Measurements from ENCODE around the gene FLRT3. TPM values are rescaled to one million over a fixed set of nuclear protein-coding genes. Genes with fewer than 3 reads are reported as not detected.

Gene FLRT3
- total and polyA plus RNA-seq, 12 donors = 0.04 to 0.64 (median 0.21) TPM

DNA sequence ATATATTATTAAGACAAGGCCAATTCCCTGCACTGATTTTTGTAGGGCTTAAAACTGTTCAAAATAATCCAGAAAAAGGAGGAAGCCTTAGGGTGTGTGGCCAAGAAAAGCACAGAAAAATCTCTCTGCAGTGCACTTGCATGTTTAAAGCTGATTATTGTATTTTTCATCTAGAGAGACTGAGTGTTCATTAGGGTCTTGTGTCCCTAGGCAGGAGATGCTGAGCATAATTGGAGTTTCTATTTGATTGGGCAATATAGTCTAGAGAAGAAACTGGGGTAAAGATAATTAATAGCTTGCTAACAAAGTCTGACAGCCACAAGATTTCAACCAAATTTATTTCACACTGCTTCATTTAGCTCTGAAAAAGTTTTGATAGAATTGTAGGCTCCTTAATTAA is 2.4 kb downstream of the FLRT3 start:
- H3K27me3 ChIP-seq = no peaks in the 10 kb centered on the region
- intact Hi-C loops (cut with DNase I) = no loop called here
- H3K4me1 ChIP-seq = peaks cover 0 to 6% (median 0%) of the 10 kb centered on the region in 9 donors
- TF ChIP-seq, protein P1, sequence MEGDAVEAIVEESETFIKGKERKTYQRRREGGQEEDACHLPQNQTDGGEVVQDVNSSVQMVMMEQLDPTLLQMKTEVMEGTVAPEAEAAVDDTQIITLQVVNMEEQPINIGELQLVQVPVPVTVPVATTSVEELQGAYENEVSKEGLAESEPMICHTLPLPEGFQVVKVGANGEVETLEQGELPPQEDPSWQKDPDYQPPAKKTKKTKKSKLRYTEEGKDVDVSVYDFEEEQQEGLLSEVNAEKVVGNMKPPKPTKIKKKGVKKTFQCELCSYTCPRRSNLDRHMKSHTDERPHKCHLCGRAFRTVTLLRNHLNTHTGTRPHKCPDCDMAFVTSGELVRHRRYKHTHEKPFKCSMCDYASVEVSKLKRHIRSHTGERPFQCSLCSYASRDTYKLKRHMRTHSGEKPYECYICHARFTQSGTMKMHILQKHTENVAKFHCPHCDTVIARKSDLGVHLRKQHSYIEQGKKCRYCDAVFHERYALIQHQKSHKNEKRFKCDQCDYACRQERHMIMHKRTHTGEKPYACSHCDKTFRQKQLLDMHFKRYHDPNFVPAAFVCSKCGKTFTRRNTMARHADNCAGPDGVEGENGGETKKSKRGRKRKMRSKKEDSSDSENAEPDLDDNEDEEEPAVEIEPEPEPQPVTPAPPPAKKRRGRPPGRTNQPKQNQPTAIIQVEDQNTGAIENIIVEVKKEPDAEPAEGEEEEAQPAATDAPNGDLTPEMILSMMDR (IDR thresholded peaks at IDR 0.05) = no peak
- no peak overlapping the region for H3K27ac ChIP-seq
- no peaks in the 10 kb centered on the region for H3K36me3 ChIP-seq
- H3K4me3 ChIP-seq = no peak overlapping the region
- ATAC-seq (no peak), DNase-seq (no peak)
- H3K9me3 ChIP-seq = no peaks in the 10 kb centered on the region

DNA sequence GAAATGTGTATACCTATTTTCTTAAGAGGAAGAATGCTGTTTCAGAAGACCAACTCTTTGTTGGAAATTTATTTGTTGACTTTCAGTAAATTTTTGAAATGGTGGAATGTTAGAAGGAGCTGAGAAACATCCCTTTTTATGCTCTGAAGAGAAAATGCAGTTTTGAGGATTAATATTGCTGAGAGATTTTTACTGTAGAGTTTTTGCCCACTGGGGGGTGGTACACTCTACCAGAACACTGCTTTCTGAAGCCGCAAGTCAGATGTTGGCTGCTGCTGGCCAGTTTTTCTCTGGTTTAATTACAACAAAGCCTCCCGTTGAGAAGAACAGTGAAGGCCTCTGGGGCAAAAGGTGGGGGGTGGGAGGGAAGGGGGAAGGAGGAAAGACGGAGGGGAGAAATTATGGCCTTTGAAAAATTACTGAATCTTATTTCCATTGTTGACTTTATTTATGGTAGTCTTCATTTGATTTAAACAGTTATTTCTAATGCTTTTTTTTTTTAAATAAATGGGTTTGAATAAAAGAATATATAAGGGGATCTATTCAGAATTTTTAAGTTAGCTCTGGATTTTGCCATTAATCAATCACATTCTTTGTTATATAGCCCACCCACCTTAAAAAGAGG is 3.0 kb downstream of the FLRT3 start:
- 16 to 20% methylated on average over 3 of the region's 3 CpGs for WGBS, 2 donors
- no peaks in the 10 kb centered on the region for H3K36me3 ChIP-seq
- no peak overlapping the region for H3K27ac ChIP-seq
- H3K9me3 ChIP-seq = no peaks in the 10 kb centered on the region
- TF ChIP-seq, protein P1 (IDR thresholded peaks at IDR 0.05) = peak in 3 of 9 donors; percentile 11 to 28 (median 20)
- H3K4me3 ChIP-seq = no peak overlapping the region
- H3K27me3 ChIP-seq = no peaks in the 10 kb centered on the region
- intact Hi-C loops (cut with DNase I) = no loop called here
- ATAC-seq (no peak), DNase-seq (no peak)
- peaks cover 0 to 6% (median 0%) of the 10 kb centered on the region in 9 donors for H3K4me1 ChIP-seq

DNA sequence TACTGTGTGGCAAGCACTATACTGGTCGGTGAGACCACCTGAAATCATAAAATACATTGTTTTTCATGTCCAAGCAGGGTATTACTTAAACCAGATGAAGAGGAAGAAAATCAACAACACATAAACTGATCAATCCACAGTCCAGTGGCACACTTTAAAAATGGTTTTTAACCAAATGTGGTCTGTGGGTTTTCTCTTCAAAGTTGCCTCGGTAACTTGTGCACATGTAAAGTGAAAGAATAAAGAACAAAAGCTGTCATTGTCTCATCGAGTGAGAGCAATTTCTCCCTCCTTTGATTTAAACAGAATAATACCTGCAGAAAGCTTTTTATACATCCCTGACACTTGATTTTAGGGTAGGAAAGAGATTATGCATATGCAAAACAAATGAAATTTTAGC is 3.7 kb downstream of the FLRT3 start:
- Histone ChIP-seq H3K36me3 (no peaks in the 10 kb centered on the region), H3K4me1 (peaks cover 0 to 6% (median 0%) of the 10 kb centered on the region in 9 donors), H3K9me3 (no peaks in the 10 kb centered on the region), H3K27ac (no peak overlapping the region), H3K4me3 (no peak overlapping the region), H3K27me3 (no peaks in the 10 kb centered on the region)
- 49 to 53% methylated on average over 3 of the region's 3 CpGs for WGBS, 2 donors
- TF ChIP-seq, protein P1 (IDR thresholded peaks at IDR 0.05) = no peak
- ATAC-seq = no peak
- DNase-seq = no peak
- intact Hi-C loops (cut with DNase I) = no loop called here

GRCh38 chr20:14332866-14333265 is 4.5 kb downstream of the FLRT3 start:
- intact Hi-C loops (cut with DNase I) = no loop called here
- ATAC-seq = no peak
- Histone ChIP-seq H3K4me1 (peaks cover 0 to 6% (median 0%) of the 10 kb centered on the region in 9 donors), H3K4me3 (no peak overlapping the region), H3K9me3 (no peaks in the 10 kb centered on the region), H3K27ac (no peak overlapping the region), H3K27me3 (no peaks in the 10 kb centered on the region), H3K36me3 (no peaks in the 10 kb centered on the region)
- TF ChIP-seq, protein P1 (IDR thresholded peaks at IDR 0.05) = no peak
- WGBS, 2 donors = 83 to 88% methylated on average over 2 of the region's 2 CpGs
- DNase-seq = no peak

Measured in heart right ventricle (tissue), 16 donors.